HT1080 (cell line): ENCODE results near the gene MRO. TPM values are rescaled to one million over a fixed set of nuclear protein-coding genes. Genes with fewer than 3 reads are reported as not detected.
"Not testable (repeated sequence)": the region's sequence is repeated elsewhere in the genome, so short reads cannot be mapped to it uniquely, and the experiment has no call there.

ENCODE experiments used
- DNase-seq: peaks from one replicate; pipeline ENCODE4 v3.0.0-alpha.2; 2015; ENCODE audit warnings: low read depth
- total RNA-seq: library from RNA; depleted of rRNA; stranded (reverse); fragments of >200 nt; shearing (Covaris generic); gene quantifications from 2 replicates; pipeline ENCODE4 v1.2.3, GENCODE V29; 2014

The MRO gene
- total RNA-seq, 1 experiment from 2014 or later: 0.02 TPM

DNA sequence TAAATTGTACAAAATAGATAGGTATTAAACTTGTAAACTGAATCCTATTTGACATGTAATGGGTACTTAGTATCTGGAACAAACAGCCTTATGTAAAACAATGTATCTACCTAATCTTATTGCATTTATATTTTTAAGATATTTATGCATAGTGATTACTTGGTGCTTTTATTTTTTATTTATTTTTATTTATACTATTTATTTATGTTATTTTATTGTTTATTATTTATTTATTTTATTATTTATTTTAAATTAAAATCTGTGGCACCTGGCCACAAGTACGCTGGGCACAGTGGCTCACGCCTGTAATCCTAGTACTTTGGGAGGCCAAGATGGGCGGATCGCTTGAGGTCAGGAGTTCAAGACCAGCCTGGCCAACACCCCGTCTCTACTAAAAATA is 26.9 kb downstream of the MRO start:
- DNase-seq: no peak

GRCh38 chr18:50791599-50792438 is 28.0 kb downstream of the MRO start:
- no peak for DNase-seq

DNA sequence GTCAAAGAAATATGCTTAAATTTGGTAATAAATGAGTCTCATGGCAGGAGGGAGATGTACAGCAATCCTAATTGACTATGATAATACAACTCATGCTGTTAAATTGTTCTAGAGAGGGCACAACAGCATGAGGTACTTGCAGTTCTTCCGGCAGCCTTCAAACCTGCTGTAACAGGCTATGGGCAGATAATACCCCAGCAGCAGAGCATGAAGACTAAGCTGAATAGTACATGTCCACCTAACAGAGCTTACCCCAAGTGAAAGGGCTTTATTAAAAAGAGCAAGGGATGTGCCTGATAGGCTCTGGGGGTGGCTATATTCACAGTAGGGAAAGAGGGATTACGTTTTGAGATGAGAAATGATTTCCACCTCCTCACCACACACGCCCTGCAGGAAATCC is 28.9 kb downstream of the MRO start:
- no peak for DNase-seq

DNA sequence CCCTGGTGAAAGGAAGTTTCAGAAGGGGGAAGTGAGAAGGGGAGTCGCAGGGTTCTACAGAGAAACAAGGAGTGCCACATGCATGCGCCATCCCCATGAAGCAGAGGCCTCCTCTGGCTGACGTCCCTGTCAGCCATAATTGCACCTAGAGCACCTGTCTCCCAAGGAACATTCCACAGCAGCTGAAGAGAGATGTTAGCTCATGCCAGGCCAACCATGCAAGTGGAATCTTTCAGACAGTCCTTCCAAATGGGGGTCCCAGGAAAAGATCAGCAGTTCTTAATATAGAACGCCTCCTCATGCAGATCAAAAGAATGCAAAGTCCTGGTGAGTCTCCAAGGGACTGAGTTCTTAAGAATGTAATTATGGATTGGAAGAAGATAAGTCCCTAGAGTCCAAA is 29.6 kb downstream of the MRO start:
- no peak for DNase-seq

DNA sequence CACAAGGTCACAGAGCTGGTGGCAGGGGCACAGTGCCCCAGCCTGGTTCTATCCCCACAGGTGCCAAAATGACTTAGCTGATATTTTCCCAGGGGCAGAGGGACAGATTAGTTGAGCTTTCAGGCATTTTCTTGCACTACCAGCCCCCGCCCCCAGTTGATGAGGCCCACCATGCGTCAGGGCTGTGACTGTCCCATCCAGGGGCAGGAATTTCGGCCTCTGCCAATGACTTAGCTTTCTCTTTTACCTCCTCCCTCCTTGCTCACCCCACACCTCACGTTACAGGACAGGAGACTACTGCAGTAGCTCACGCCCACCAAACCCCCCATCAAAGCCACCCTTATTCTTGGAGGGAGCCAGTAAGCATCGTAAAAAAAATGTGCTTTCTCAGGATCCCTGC is 31.5 kb downstream of the MRO start:
- peak; percentile 28 for DNase-seq

DNA sequence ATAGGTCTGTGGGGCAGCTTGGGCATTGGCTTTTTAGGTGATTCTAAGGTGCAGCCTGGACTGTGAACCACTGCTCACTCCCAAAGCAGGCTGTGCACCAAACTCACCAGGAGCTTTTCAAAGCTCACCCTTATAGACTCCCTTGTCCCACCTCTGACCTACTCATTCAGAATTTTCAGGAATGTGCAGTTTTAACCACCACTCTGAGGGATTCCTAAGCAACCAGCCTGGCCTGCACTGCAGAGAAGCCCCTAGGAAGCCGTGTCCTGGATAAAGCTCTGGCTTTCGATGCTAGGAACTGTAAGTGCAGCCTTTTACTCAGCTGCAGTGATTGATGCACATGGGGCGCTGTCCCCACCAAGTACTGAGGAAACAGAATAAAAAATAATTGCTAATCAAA is 33.0 kb downstream of the MRO start:
- no peak for DNase-seq

- no peak for DNase-seq
These were observed 36.3 kb downstream of the MRO start for GRCh38 chr18:50783553-50783952.

DNA sequence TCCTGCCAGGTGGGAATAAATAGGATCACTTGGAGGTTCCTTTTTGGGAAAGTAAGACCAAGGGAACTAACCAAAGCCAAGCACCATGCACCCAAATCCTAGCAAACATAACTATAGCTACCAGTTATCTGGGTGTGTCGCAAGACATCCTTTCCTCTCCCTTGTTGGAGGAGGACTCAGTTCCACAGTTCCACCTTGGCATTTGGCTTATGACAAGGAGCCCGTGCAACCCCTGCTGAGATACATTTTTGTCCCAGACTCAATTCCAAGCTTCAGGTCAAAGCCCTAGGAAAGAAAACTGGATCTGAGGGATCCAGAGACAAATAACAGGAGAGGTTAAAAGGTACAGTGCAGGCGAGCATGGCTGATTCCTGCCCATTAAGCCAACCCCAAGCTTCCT is 40.8 kb downstream of the MRO start:
- DNase-seq: not testable (repeated sequence)

DNA sequence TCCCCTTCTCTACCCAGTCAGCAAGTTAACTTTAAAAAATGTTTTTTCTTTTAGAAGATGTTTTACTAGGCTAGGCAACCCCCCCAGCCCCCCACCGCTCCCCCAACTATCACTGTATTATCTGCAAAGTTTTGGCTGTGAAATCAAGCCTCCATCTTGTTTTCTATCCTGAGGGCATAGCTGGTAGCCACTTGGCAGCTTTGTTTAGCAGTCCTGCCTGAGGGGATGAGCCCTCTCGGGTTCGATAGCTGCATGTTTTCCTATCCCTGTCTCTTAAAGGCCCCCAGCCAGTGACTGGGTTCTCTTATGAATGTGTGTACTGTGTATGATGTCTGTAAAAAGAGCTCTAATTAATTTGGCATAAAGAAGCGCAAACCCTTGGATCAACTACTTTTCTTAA is 43.4 kb downstream of the MRO start:
- DNase-seq: no peak

- no peak for DNase-seq
These were observed 44.1 kb downstream of the MRO start for GRCh38 chr18:50775726-50776125.

DNA sequence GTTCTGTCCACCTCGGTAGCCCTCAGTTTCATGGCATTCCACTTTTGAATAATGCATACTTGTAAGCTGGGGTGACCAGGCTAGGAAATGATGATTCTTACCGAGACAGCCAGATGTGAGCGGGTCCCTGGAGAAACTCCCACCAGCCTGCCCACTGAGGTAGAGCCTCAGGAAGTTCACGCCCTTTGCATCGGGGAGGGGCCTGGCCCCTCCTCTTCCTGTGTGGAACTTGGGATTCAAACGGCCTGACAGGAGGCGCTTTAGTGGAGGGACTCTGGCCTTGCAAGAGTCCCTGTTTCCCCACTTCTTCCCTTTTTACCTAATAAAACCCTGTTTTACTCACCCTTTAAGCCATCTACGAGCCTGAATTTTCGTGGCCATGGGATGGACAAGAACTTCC is 44.6 kb downstream of the MRO start:
- DNase-seq: peak; percentile 22

GRCh38 chr18:50769463-50769862 is 50.4 kb downstream of the MRO start:
- no peak for DNase-seq

DNA sequence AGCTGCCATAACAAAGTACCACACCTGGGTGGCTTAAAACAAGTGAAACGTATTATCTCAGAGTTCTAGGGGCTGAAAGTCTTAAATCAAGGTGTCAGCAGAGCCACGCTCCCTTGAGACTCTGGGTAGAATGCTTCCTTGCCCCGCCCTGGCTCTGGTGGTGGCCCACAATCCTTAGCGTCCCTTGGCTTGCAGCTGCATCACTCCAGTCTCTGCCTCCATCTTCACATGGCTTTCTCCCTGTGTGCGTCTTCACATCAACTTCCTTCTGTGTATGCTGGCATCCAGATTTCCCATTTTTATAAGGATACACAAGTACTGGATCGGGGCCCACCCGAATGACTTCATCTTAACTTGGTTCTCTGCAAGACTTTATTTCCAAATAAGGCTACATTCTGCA is 62.5 kb downstream of the MRO start:
- DNase-seq: no peak

DNA sequence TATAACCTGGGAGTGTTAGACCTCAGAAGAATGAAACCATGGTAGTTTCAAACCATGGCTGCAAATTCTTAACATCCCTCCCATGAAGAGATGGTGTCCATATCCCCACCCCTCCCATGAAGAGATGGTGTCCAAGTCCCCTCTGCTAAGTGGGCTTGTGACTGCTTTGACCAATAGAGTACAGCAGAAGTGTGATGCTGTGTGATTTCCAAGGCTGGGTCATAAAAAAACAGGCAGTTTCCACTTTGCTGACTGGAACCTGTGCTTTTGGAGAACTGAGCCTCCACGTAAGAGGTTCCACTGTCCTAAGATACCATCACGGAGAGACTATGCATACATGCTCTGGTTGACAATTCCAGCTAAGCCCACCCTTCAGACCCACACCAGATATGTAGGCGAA is 65.5 kb downstream of the MRO start:
- DNase-seq: no peak

DNA sequence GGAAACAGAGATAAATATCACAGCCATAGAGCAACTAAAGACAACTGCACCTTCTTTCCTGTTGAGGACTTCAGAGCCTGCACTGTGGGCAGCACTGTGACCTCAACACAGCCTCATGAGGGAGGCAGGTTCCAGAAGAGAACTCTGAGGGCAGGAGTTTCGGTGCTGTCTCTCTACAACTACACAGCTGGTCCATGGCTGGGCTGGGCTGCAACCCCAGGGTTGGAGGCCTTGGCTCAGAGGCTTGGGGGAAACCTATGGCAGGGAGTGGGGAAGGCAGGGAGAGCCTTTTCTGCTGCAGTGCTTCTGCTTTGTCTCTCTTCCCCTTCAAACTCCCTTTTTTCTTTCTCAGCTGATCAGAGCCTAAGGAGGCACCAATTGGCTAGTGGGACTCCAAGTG is 66.5 kb downstream of the MRO start:
- DNase-seq: no peak

GRCh38 chr18:50751947-50752346 is 67.9 kb downstream of the MRO start:
- no peak for DNase-seq

- DNase-seq: no peak
These were observed 68.3 kb downstream of the MRO start for GRCh38 chr18:50751490-50751889.

- DNase-seq: no peak
These were observed 69.3 kb downstream of the MRO start for GRCh38 chr18:50750546-50750945.

DNA sequence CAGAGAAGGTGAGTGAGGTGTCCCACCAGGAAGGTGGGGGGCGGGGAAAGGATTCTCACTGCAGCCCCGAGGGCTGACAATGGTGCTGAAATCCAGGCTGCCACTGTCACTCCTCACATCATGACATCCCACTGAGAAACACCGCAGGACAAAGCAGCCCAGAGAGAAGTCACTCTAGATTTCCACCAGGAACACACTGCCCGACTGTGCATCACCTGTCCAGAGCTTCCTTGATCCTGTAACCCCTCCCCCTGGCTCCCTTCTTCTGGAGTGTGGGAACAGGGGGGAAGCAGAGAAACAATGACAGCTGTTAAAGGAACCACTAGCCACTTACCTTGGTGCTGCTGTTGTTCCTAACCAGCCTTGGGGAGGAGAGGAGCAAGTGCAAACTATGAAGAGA is 69.9 kb downstream of the MRO start:
- no peak for DNase-seq

DNA sequence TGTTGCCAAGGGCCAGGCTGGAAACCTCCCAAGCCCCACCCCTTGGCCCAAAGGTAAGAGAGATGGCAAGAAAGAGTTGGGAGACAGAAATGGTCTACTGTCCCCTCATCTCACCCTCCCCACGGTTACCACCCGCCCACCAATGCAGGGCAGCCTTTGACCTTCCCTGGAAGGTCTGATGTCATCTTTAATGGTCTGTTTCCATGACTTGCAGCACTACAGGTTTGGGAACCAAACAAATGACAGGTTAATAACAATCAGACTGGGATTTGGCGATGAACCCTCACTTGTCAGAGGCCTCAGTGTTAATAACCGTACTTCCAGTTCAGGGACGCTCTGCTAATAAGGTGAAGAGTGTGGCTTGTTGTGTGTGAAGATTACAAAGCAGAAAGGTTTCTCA is 70.4 kb downstream of the MRO start:
- DNase-seq: no peak

DNA sequence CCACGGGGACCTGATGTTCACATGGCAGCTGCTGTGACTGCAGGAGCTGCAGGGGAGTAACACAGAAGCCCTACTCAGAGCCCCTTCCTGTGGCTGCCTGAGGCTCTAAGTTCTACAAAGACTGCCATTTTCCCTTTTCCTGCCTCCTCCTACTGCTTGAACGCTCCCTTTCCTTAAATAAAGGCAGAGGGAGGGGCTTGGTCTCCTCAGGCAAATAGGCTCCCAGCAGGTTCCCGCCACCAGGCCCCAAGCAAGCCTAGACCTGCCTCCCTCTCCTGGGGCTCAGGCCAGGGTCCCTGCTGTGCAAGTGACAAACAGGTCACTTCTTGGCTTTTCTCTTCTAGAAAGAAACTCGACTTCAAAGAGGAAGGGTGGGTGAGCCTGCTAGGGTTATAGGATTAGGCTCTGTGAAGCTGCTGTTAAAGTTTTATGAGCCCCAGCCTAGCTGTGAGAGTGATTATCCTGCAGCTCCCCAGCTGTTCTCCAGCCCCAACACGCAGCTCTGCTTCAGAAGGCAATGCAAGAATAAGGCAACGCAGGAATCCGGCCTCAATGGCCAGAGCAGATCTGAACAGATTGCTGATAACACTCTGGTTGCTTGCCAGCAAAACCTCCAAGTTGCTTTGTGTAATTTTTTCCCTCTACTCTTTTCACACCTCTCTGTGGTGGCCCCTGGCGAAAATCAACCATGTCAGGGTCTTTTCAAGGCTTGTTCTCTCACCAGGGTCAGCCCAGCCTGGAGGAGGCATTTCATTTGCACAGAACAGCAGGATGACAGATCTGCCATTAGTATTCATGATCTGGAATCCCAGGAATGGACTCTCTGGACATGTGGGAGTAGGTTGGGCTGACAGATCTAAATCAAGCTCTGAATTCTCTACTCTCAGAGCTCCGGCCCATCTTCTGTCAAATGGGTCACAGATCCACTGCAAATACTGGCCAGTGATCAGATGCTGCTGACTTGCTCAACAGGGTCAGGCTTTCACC is 71.3 kb downstream of the MRO start:
- no peak for DNase-seq

DNA sequence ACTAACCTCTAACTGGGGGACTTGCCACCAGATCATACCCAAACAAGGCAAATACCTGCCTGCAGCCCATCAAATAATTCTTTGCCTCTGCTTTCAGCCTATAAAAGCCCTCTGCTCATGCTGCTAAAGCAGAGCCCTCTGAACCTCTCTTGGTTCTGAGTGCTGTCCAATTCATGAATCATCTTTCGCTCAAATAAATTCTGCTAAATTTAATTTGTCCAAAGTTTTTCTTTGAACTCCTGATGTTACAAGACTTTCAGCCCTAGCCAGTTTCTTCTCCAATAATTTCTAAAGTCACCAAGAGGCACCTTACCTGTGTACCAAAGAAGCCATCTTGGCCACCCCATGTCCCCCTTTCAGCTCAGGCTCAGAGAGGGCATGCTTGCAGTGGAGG is 72.0 kb downstream of the MRO start:
- DNase-seq: no peak
